ENCODE data around the gene EPHA3.

GRCh38 chr3:89402051-89402450 lies 294.6 kb downstream of the EPHA3 start:
- TF ChIP-seq, protein P1, sequence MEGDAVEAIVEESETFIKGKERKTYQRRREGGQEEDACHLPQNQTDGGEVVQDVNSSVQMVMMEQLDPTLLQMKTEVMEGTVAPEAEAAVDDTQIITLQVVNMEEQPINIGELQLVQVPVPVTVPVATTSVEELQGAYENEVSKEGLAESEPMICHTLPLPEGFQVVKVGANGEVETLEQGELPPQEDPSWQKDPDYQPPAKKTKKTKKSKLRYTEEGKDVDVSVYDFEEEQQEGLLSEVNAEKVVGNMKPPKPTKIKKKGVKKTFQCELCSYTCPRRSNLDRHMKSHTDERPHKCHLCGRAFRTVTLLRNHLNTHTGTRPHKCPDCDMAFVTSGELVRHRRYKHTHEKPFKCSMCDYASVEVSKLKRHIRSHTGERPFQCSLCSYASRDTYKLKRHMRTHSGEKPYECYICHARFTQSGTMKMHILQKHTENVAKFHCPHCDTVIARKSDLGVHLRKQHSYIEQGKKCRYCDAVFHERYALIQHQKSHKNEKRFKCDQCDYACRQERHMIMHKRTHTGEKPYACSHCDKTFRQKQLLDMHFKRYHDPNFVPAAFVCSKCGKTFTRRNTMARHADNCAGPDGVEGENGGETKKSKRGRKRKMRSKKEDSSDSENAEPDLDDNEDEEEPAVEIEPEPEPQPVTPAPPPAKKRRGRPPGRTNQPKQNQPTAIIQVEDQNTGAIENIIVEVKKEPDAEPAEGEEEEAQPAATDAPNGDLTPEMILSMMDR (conservative IDR thresholded peaks at IDR 0.05 in 1 of 2, IDR thresholded peaks at IDR 0.05 in 1 of 2; ENCODE audit: low read depth in 1 of 2, low read length in 2 of 2), result no peak
- no peak for TF ChIP-seq EZH2 (IDR thresholded peaks at IDR 0.05; ENCODE audit: low read length, missing control alignments)

Measured in fibroblast of lung (primary cell).